Activated CD4-positive, alpha-beta memory T cell treated with anti-CD3 and anti-CD28 coated beads, Interleukin-2, amount 10 ng/mL, durations not matched to agents 7 days and 5 days (primary cell): ENCODE results near the gene MS4A1. TPM values are rescaled to one million over a fixed set of nuclear protein-coding genes. Genes with fewer than 3 reads are reported as not detected.
"Not testable (repeated sequence)": the region's sequence is repeated elsewhere in the genome, so short reads cannot be mapped to it uniquely, and the experiment has no call there.

ENCODE experiments used
- CTCF ChIA-PET: fragments of 350-600 bp; sonication (Branson Sonifier 250); formaldehyde crosslinking; loops from one replicate; lab custom pipeline; 2021; ENCODE audit warnings: antibody characterized with exemption, inconsistent platforms; lab: Charles Lee
- POLR2A ChIA-PET: fragments of 350-600 bp; sonication (Branson Sonifier 250); formaldehyde crosslinking; loops from one replicate; lab custom pipeline; 2021; ENCODE audit warnings: antibody characterized with exemption; lab: Charles Lee
- DNase-seq: peaks from one replicate; pipeline ENCODE4 v3.0.0-alpha.2; 2020
- H3K27ac Mint-ChIP-seq: one replicate; pipeline ENCODE4 v1.8.0; 2021; ENCODE audit warnings: mild to moderate bottlenecking, mixed read lengths
- H3K27me3 Mint-ChIP-seq: one replicate; pipeline ENCODE4 v1.8.0; 2021; ENCODE audit warnings: mixed read lengths
- H3K36me3 Mint-ChIP-seq: one replicate; pipeline ENCODE4 v1.8.0; 2021; ENCODE audit warnings: low read depth, mixed read lengths
- H3K4me1 Mint-ChIP-seq: one replicate; pipeline ENCODE4 v1.8.0; 2021; ENCODE audit warnings: mixed read lengths
- H3K4me3 Mint-ChIP-seq: one replicate; pipeline ENCODE4 v1.8.0; 2021; ENCODE audit warnings: mild to moderate bottlenecking, mixed read lengths
- H3K9me3 Mint-ChIP-seq: one replicate; pipeline ENCODE4 v1.8.0; 2021; ENCODE audit warnings: mixed read lengths
- total RNA-seq, 2 experiments: library from RNA; stranded (reverse); gene quantifications; one replicate each; pipeline ENCODE4 v1.2.3, GENCODE V29; 2021

The MS4A1 gene
- not detected for total RNA-seq

- ChIA-PET CTCF (no interaction called here), POLR2A (interaction anchor here (1.1 kb wide), 1 partner anchor 21 kb away, joined by 4 read pairs; no protein-coding TSS in a partner anchor)
- no peak for DNase-seq
- Mint-ChIP-seq H3K27me3 (peaks cover 14% of the 10 kb centered on the region), H3K9me3 (no peaks in the 10 kb centered on the region), H3K4me3 (no peak within 1 kb of the TSS), H3K36me3 (no peaks in the 10 kb centered on the region), H3K27ac (no peak within 1 kb of the TSS), H3K4me1 (no peaks in the 10 kb centered on the region)
Observed at GRCh38 chr11:60455531-60456042, at the start of gene MS4A1. TSS of gene MS4A1 (plus strand) at chr11:60455847. CDS start at chr11:60462375, 6,528 bp downstream.

- no peaks in the 10 kb centered on the region for H3K4me1 Mint-ChIP-seq
Observed at GRCh38 chr11:60420015-60420414, 35.6 kb upstream of the MS4A1 start.

GRCh38 chr11:60422609-60423008, 33.0 kb upstream of the MS4A1 start:
- H3K9me3 Mint-ChIP-seq, result no peaks in the 10 kb centered on the region
- ChIA-PET CTCF (no interaction called here), POLR2A (no interaction called here)
- no peaks in the 10 kb centered on the region for H3K4me1 Mint-ChIP-seq
- H3K27ac Mint-ChIP-seq, result no peak overlapping the region
- H3K36me3 Mint-ChIP-seq, result no peaks in the 10 kb centered on the region
- DNase-seq, result no peak
- H3K27me3 Mint-ChIP-seq, result no peaks in the 10 kb centered on the region
- no peak overlapping the region for H3K4me3 Mint-ChIP-seq

More at GRCh38 chr11:60420015-60420414, 35.6 kb upstream of the MS4A1 start:
- ChIA-PET CTCF (no interaction called here), POLR2A (no interaction called here)
- Mint-ChIP-seq H3K4me3 (no peak overlapping the region), H3K27ac (no peak overlapping the region), H3K27me3 (no peaks in the 10 kb centered on the region), H3K36me3 (no peaks in the 10 kb centered on the region), H3K9me3 (no peaks in the 10 kb centered on the region)
- DNase-seq, result no peak

GRCh38 chr11:60428517-60428916, 27.1 kb upstream of the MS4A1 start:
- ChIA-PET CTCF (no interaction called here), POLR2A (no interaction called here)
- Mint-ChIP-seq H3K4me1 (no peaks in the 10 kb centered on the region), H3K27ac (no peak overlapping the region), H3K27me3 (peaks cover 14% of the 10 kb centered on the region), H3K36me3 (no peaks in the 10 kb centered on the region), H3K9me3 (no peaks in the 10 kb centered on the region), H3K4me3 (no peak overlapping the region)
- no peak for DNase-seq

- Mint-ChIP-seq H3K4me3 (no peak within 1 kb of the TSS), H3K27me3 (peaks cover 14% of the 10 kb centered on the region), H3K4me1 (no peaks in the 10 kb centered on the region), H3K36me3 (no peaks in the 10 kb centered on the region), H3K9me3 (no peaks in the 10 kb centered on the region), H3K27ac (no peak within 1 kb of the TSS)
- DNase-seq, result no peak
- ChIA-PET POLR2A (no interaction called here), CTCF (no interaction called here)
Observed at GRCh38 chr11:60429272-60429671, 26.4 kb upstream of the MS4A1 start, which contains the start of gene MS4A5. TSS of gene MS4A5 (plus strand) at chr11:60429572. CDS start at chr11:60429675, 103 bp downstream.

- POLR2A ChIA-PET, result no interaction called here
- Mint-ChIP-seq H3K4me1 (no peaks in the 10 kb centered on the region), H3K4me3 (no peak overlapping the region), H3K36me3 (no peaks in the 10 kb centered on the region), H3K27me3 (peaks cover 14% of the 10 kb centered on the region), H3K9me3 (no peaks in the 10 kb centered on the region), H3K27ac (no peak overlapping the region)
- CTCF ChIA-PET, result no interaction called here
- no peak for DNase-seq
Observed at GRCh38 chr11:60431251-60431650, 24.4 kb upstream of the MS4A1 start.

- no peak overlapping the region for H3K27ac Mint-ChIP-seq
- no peak for DNase-seq
- H3K4me3 Mint-ChIP-seq, result no peak overlapping the region
- H3K9me3 Mint-ChIP-seq, result no peaks in the 10 kb centered on the region
- peaks cover 10% of the 10 kb centered on the region for H3K27me3 Mint-ChIP-seq
- ChIA-PET POLR2A (no interaction called here), CTCF (no interaction called here)
- no peaks in the 10 kb centered on the region for H3K4me1 Mint-ChIP-seq
- H3K36me3 Mint-ChIP-seq, result no peaks in the 10 kb centered on the region
Observed at GRCh38 chr11:60433401-60433800, 22.2 kb upstream of the MS4A1 start.

- H3K27me3 Mint-ChIP-seq, result no peaks in the 10 kb centered on the region
- H3K4me3 Mint-ChIP-seq, result no peak overlapping the region
Observed at GRCh38 chr11:60447070-60447469, 8.6 kb upstream of the MS4A1 start.

GRCh38 chr11:60447846-60448245, 7.8 kb upstream of the MS4A1 start:
- no peaks in the 10 kb centered on the region for H3K36me3 Mint-ChIP-seq
- H3K27ac Mint-ChIP-seq, result no peak overlapping the region
- DNase-seq, result no peak
- CTCF ChIA-PET, result no interaction called here
- POLR2A ChIA-PET, result no interaction called here
- H3K27me3 Mint-ChIP-seq, result no peaks in the 10 kb centered on the region
- no peak overlapping the region for H3K4me3 Mint-ChIP-seq
- no peaks in the 10 kb centered on the region for H3K9me3 Mint-ChIP-seq
- H3K4me1 Mint-ChIP-seq, result peaks cover 10% of the 10 kb centered on the region

More at GRCh38 chr11:60447070-60447469, 8.6 kb upstream of the MS4A1 start:
- ChIA-PET CTCF (no interaction called here), POLR2A (no interaction called here)
- DNase-seq, result no peak
- no peak overlapping the region for H3K27ac Mint-ChIP-seq
- no peaks in the 10 kb centered on the region for H3K9me3 Mint-ChIP-seq
- peaks cover 12% of the 10 kb centered on the region for H3K4me1 Mint-ChIP-seq
- H3K36me3 Mint-ChIP-seq, result no peaks in the 10 kb centered on the region

GRCh38 chr11:60451185-60451584, 4.5 kb upstream of the MS4A1 start:
- H3K4me1 Mint-ChIP-seq, H3K4me3 Mint-ChIP-seq, H3K9me3 Mint-ChIP-seq, H3K36me3 Mint-ChIP-seq, H3K27ac Mint-ChIP-seq, DNase-seq, CTCF ChIA-PET, H3K27me3 Mint-ChIP-seq, POLR2A ChIA-PET: not testable (repeated sequence)

GRCh38 chr11:60454212-60454611, 1.4 kb upstream of the MS4A1 start:
- CTCF ChIA-PET, result no interaction called here
- POLR2A ChIA-PET, result no interaction called here
- H3K27ac Mint-ChIP-seq, result no peak overlapping the region
- no peak overlapping the region for H3K4me3 Mint-ChIP-seq
- no peaks in the 10 kb centered on the region for H3K9me3 Mint-ChIP-seq
- H3K27me3 Mint-ChIP-seq, result peaks cover 14% of the 10 kb centered on the region
- no peaks in the 10 kb centered on the region for H3K4me1 Mint-ChIP-seq
- no peak for DNase-seq
- H3K36me3 Mint-ChIP-seq, result no peaks in the 10 kb centered on the region

GRCh38 chr11:60457576-60457975, 1.9 kb downstream of the MS4A1 start:
- POLR2A ChIA-PET, result no interaction called here
- Mint-ChIP-seq H3K4me3 (no peak overlapping the region), H3K27me3 (peaks cover 14% of the 10 kb centered on the region), H3K27ac (no peak overlapping the region), H3K9me3 (no peaks in the 10 kb centered on the region), H3K4me1 (no peaks in the 10 kb centered on the region), H3K36me3 (no peaks in the 10 kb centered on the region)
- DNase-seq, result no peak
- CTCF ChIA-PET, result no interaction called here

GRCh38 chr11:60459345-60459744, 3.7 kb downstream of the MS4A1 start:
- Mint-ChIP-seq H3K4me3 (no peak overlapping the region), H3K4me1 (peaks cover 3% of the 10 kb centered on the region), H3K27me3 (peaks cover 11% of the 10 kb centered on the region), H3K27ac (no peak overlapping the region), H3K36me3 (no peaks in the 10 kb centered on the region), H3K9me3 (no peaks in the 10 kb centered on the region)
- DNase-seq, result no peak
- ChIA-PET POLR2A (no interaction called here), CTCF (no interaction called here)

GRCh38 chr11:60468829-60469228, 13.2 kb downstream of the MS4A1 start:
- POLR2A ChIA-PET, result no interaction called here
- Mint-ChIP-seq H3K27ac (no peak overlapping the region), H3K36me3 (no peaks in the 10 kb centered on the region), H3K4me1 (no peaks in the 10 kb centered on the region), H3K9me3 (no peaks in the 10 kb centered on the region), H3K27me3 (peaks cover 13% of the 10 kb centered on the region), H3K4me3 (no peak overlapping the region)
- CTCF ChIA-PET, result interaction anchor here (1.0 kb wide), 1 partner anchor 106 kb away, joined by 3 read pairs; no protein-coding TSS in a partner anchor
- no peak for DNase-seq
